ENCODE data around the gene LRRC49. TPM values are rescaled to one million over a fixed set of nuclear protein-coding genes. Genes with fewer than 3 reads are reported as not detected.

The LRRC49 gene
- total and polyA plus RNA-seq, 10 of the 15 experiments (the other 5 are each of a cell fraction or from before 2014, with no cell fraction given): 1.4 to 3.7 (median 2.9) TPM

- FAIRE-seq: no peak
These were observed 14.2 kb downstream of the LRRC49 start for GRCh38 chr15:70906842-70907241.

GRCh38 chr15:70907784-70908471 lies 15.3 kb downstream of the LRRC49 start:
- in situ Hi-C loops (cut with MboI) (no loop called here), intact Hi-C loops (cut with micrococcal nuclease; ENCODE audit: unreplicated experiment) (no loop called here)
- H3K27ac ChIP-seq (ENCODE audit: control insufficient read depth, insufficient read depth): no peak overlapping the region
- no peaks in the 10 kb centered on the region for H3K79me2 ChIP-seq (ENCODE audit: control insufficient read depth, insufficient read depth, low read length)
- H3K9ac ChIP-seq (ENCODE audit: control insufficient read depth, insufficient read depth, low read length): no peak overlapping the region
- CTCF ChIA-PET: no interaction called here
- ATAC-seq (no peak), FAIRE-seq (no peak), DNase-seq (ENCODE audit: low read depth, low spot score) (no peak)
- no peak overlapping the region for H3K4me3 ChIP-seq
- POLR2A ChIA-PET: no interaction called here
- TF ChIP-seq CTCF (IDR thresholded peaks at IDR 0.05 in 2 of 3, conservative IDR thresholded peaks at IDR 0.05 in 1 of 3; ENCODE audit: control insufficient read depth in 2 of 3, extremely low read depth in 1 of 3, insufficient read depth in 1 of 3, low read depth in 3 of 3, low read length in 3 of 3) (peak in 2 of 3 experiments; percentile 19 to 36; a peak in 1 of 6 replicates), ATF2 (IDR thresholded peaks at IDR 0.05; ENCODE audit: low read length) (no peak), RELA (IDR thresholded peaks at IDR 0.05; ENCODE audit: borderline replicate concordance, partially characterized antibody) (no peak), NKRF (conservative IDR thresholded peaks at IDR 0.05) (no peak), IKZF2 (IDR thresholded peaks at IDR 0.05) (no peak), IRF4 (IDR thresholded peaks at IDR 0.05; ENCODE audit: low read depth, low read length) (no peak), CBX5 (IDR thresholded peaks at IDR 0.05; ENCODE audit: low read depth) (peak; percentile 81; the same call in 1 of the 2 replicates)
- no peaks in the 10 kb centered on the region for H3K4me1 ChIP-seq (ENCODE audit: control insufficient read depth, insufficient read depth, low read length)
- SMC1A ChIA-PET (ENCODE audit: uncharacterized antibody, unreplicated experiment): no interaction called here
- no peaks in the 10 kb centered on the region for H3K27me3 ChIP-seq (replicated peaks in 1 of 2; ENCODE audit: control insufficient read depth in 2 of 2, insufficient read depth in 2 of 2, low read length in 1 of 2)
- no peak overlapping the region for H2AFZ ChIP-seq (ENCODE audit: control insufficient read depth, low read depth, low read length)
- no TSS peak for BruUV-seq (replicated peaks)
- H3K4me2 ChIP-seq (ENCODE audit: control insufficient read depth, insufficient read depth): no peak overlapping the region
- 65% methylated on average over 5 of the region's 5 CpGs for WGBS (ENCODE audit: insufficient coverage, insufficient replicate concordance, low lambda C conversion rate, missing lambda C conversion rate)
- RAD21 ChIA-PET (ENCODE audit: unreplicated experiment): no interaction called here
- H3K36me3 ChIP-seq (ENCODE audit: control insufficient read depth in 2 of 2, insufficient read depth in 2 of 2, low read length in 1 of 2): peaks cover 0 to 4% of the 10 kb centered on the region in 2 experiments; a peak in 1 of 4 replicates
- peaks cover 10% of the 10 kb centered on the region for H3K9me3 ChIP-seq (replicated peaks; ENCODE audit: control insufficient read depth, insufficient read depth, low read length)
- H4K20me1 ChIP-seq (ENCODE audit: control insufficient read depth, insufficient read depth): no peaks in the 10 kb centered on the region

More at GRCh38 chr15:70906842-70907241, 14.2 kb downstream of the LRRC49 start:
- H3K27me3 ChIP-seq (replicated peaks in 1 of 2; ENCODE audit: control insufficient read depth in 2 of 2, insufficient read depth in 2 of 2, low read length in 1 of 2): no peaks in the 10 kb centered on the region
- no peaks in the 10 kb centered on the region for H4K20me1 ChIP-seq (ENCODE audit: control insufficient read depth, insufficient read depth)
- no peaks in the 10 kb centered on the region for H3K4me1 ChIP-seq (ENCODE audit: control insufficient read depth, insufficient read depth, low read length)
- H3K9ac ChIP-seq (ENCODE audit: control insufficient read depth, insufficient read depth, low read length): no peak overlapping the region
- RAD21 ChIA-PET (ENCODE audit: unreplicated experiment): no interaction called here
- peaks cover 0 to 4% of the 10 kb centered on the region in 2 experiments; a peak in 1 of 4 replicates for H3K36me3 ChIP-seq (ENCODE audit: control insufficient read depth in 2 of 2, insufficient read depth in 2 of 2, low read length in 1 of 2)
- SMC1A ChIA-PET (ENCODE audit: uncharacterized antibody, unreplicated experiment): no interaction called here
- H3K79me2 ChIP-seq (ENCODE audit: control insufficient read depth, insufficient read depth, low read length): no peaks in the 10 kb centered on the region
- ATAC-seq (no peak), DNase-seq (ENCODE audit: low read depth, low spot score) (no peak)
- no peak overlapping the region for H3K4me2 ChIP-seq (ENCODE audit: control insufficient read depth, insufficient read depth)
- POLR2A ChIA-PET: no interaction called here
- peaks cover 10% of the 10 kb centered on the region for H3K9me3 ChIP-seq (replicated peaks; ENCODE audit: control insufficient read depth, insufficient read depth, low read length)
- no peak overlapping the region for H3K27ac ChIP-seq (ENCODE audit: control insufficient read depth, insufficient read depth)
- CTCF ChIA-PET: interaction anchor here (0.7 kb wide), 1 partner anchor 11 kb away, joined by 3 read pairs; no protein-coding TSS in a partner anchor
- H2AFZ ChIP-seq (ENCODE audit: control insufficient read depth, low read depth, low read length): no peak overlapping the region
- TF ChIP-seq TCF12 (IDR thresholded peaks at IDR 0.05; ENCODE audit: low read depth, low read length) (no peak), SMAD5 (IDR thresholded peaks at IDR 0.05; ENCODE audit: low read depth) (no peak), YY1 (IDR thresholded peaks at IDR 0.05; ENCODE audit: low read depth, low read length) (no peak), ZZZ3 (IDR thresholded peaks at IDR 0.05; ENCODE audit: control insufficient read depth, insufficient read length, low read depth) (no peak), TARDBP (IDR thresholded peaks at IDR 0.05; ENCODE audit: borderline replicate concordance) (no peak), NFIC (IDR thresholded peaks at IDR 0.05; ENCODE audit: low read depth, low read length) (no peak), NFXL1 (IDR thresholded peaks at IDR 0.05; ENCODE audit: borderline replicate concordance) (no peak), BACH1 (IDR thresholded peaks at IDR 0.05; ENCODE audit: borderline replicate concordance) (no peak), FOXM1 (IDR thresholded peaks at IDR 0.05; ENCODE audit: low read depth, low read length) (no peak), RFX5 (IDR thresholded peaks at IDR 0.05; ENCODE audit: low read depth, low read length) (no peak)
- intact Hi-C loops (cut with micrococcal nuclease; ENCODE audit: unreplicated experiment): no loop called here
- in situ Hi-C loops (cut with MboI): no loop called here
- BruUV-seq (replicated peaks): no TSS peak
- H3K4me3 ChIP-seq: no peak overlapping the region

Measured in GM12878 (cell line).